GF-D8 (cell line): ENCODE measurements around the gene PLAGL1.
"Not testable (repeated sequence)": the region's sequence is repeated elsewhere in the genome, so short reads cannot be mapped to it uniquely, and the experiment has no call there.

ENCODE experiments used
- DNase-seq: peaks from one replicate; lab custom pipeline; 2025; lab: John Stamatoyannopoulos, UW

Gene PLAGL1, protein sequence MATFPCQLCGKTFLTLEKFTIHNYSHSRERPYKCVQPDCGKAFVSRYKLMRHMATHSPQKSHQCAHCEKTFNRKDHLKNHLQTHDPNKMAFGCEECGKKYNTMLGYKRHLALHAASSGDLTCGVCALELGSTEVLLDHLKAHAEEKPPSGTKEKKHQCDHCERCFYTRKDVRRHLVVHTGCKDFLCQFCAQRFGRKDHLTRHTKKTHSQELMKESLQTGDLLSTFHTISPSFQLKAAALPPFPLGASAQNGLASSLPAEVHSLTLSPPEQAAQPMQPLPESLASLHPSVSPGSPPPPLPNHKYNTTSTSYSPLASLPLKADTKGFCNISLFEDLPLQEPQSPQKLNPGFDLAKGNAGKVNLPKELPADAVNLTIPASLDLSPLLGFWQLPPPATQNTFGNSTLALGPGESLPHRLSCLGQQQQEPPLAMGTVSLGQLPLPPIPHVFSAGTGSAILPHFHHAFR

DNA sequence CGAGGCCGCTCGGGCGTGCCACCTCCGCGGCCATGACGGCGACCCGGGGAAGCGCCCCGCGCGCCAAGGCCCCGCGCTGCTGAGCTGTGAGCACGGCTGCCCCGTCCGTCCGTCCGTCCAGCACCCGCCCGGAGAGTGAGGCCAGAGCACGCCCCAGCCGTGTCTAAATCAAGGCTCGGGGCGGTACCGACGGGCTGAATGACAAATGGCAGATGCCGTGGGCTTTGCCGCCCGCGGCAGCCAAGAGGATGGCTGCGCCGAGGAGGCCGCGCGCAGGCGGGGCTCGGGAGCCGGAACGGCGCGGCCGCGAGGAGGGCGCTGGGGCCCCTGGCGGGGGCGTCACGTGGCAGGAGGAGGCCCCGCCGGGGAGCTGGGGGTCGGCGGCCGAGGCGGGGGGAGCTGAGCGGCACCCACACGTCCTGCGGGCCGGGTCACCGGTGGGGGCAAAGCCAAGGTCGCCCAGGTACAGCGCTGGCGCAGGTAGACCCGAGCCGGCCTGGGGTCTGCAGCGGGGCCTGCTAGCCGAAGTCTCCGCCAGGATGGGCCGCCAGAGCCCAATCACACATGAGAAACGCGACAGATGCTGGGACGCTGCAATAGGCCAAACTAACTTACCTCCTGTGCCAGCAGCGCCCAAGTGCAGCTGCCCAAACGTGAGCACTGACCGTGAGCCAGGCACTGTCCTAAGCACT lies at the start of gene PLAGL1:
PLAGL1 (minus strand) TSS at position 140 of the 692 bp plus-strand sequence. CDS start 60,123 bp downstream, outside the sequence.
- DNase-seq, result no peak

DNA sequence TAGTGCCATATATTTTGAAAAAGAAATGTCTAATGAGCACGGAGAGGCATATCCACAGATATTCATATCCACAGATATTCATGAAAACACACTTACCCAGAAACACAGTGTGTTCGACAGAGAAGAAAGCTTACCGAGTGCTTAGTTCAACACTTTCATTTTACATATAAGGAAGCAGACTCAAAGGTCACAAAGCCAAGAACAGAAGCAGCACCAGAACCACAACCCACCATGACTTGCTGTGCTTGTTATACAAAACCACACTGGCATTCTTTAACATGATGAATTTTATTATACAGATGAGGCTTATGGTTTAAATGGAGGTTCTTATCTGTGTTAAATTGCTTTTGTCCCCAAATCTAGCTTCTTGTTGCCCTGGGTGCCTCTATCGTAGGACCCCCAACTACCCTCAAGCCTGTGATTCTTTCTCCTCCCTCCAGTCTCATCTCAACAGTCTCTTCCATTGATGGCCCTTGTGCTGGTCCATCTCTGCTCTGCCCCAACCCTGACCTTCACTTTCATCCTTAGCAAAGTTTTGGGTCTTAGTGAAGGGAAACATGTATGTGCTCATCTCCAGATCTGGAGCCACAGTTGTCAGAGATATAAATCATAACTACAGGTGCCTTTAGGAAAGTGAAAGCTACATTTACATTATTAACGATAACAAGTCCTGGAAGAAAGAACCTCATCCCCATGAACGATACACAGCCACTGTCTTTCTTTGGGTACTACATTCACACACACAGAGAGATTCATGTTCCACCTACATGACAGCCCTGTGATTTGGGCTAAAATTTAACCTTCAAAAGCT lies 47.3 kb upstream of the PLAGL1 start:
- no peak for DNase-seq

DNA sequence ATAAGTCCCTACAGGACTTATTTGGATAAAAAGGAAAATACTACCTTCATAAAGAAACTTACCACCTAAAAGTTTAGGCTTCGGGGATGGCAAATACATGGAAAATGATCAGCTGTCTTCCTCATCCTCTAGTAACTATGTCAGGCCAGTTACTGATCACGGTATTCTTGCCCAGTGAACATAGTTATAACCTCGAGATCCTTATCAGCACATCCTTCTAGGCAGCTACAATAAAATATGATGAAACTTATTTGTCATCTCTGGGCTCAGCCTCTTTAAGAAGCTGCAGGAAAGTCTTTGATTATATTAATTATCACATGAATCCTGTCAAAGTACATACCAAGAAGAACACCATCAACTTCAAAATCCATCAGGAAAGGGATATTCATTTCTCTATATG lies 45.5 kb upstream of the PLAGL1 start:
- DNase-seq, result no peak

GRCh38 chr6:144052488-144052887 lies 44.4 kb upstream of the PLAGL1 start:
- DNase-seq, result no peak

- DNase-seq, result no peak
Observed at GRCh38 chr6:144049386-144049785, 41.3 kb upstream of the PLAGL1 start.

GRCh38 chr6:144047688-144048087 lies 39.6 kb upstream of the PLAGL1 start:
- DNase-seq, result no peak

GRCh38 chr6:144046672-144047071 lies 38.6 kb upstream of the PLAGL1 start:
- DNase-seq, result not testable (repeated sequence)

DNA sequence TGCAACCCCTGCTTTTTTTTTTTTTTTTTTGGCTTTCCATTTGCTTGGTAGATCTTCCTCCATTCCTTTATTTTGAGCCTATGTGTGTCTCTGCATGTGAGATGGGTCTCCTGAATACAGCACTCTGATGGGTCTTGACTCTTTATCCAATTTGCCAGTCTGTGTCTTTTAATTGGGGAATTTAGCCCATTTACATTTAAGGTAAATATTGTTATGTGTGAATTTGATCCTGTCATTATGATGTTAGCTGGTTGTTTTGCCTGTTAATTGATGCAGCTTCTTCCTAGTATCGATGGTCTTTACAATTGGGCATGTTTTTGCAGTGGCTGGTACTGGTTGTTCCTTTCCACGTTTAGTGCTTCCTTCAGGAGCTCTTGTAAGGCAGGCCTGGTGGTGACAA lies 36.9 kb upstream of the PLAGL1 start:
- DNase-seq, result not testable (repeated sequence)

DNA sequence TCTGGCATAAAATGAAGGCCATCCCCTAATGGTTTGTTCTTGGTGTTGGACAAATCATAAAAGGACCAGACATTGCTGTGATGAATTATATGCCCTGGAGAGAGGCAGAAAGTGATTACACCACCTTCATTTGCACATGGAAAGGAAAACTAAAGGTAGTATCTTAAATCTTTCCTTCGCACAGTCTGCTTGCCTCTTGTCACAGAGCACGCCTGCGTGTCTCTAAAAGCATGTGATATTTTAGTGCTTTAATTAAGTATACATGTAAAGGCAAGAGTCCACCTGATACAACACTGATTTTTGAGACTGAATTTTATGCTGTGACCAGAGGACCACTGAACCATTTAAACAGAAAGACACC lies 28.8 kb upstream of the PLAGL1 start:
- DNase-seq, result no peak

DNA sequence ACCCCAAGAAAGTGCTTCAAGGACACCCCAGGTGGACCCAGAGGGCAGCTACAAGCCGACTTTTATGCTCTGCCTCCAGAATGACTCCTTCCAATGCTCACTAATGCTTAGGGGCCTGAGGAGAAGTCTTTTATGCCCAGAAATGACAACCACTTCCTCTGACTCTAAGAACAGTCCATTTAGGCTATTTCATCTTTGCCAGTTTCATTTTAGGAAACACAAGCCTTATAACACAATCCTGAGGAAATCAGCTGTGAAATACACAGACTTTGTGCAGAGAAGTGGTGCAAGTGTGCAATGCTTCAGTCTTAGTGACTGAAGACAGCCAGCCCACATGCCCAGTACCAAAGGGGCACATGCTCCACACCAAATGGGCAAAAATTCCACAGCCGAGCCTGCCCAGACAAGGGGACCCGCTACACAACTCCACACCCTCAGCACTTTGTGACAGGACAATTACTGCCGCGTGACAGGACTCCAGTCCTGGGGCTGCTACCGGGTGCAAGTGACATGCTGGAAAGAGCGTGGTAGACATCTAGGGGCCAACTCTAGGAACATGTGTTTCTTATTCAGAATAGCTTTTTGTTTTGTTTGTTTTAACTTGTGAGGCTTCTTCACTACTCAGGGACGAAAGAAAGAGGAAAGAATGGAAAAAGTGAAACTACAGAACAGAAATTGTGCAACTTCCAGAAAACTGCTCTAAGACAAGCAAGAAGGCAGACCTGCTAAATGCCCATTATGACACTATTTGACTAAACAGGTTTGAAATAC lies 28.2 kb upstream of the PLAGL1 start:
- DNase-seq, result peak; percentile 55

DNA sequence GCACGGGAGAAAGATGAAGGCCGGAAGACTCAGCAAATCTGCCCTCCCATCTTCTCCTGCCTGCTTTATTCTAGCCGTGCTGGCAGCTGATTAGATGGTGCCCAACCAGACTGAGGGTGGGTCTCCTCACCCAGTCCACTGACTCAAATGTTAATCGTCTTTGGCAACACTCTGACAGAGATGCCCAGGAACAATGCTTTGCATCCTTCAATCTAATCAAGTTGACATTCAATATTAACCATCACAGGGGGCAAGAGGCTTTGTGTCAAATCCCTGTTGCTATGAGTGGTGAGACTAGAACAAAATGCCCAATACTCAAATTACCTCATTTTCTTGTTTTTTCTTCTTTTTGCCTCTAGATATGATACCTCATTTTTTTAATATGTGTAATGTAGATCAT lies 27.4 kb upstream of the PLAGL1 start:
- no peak for DNase-seq

DNA sequence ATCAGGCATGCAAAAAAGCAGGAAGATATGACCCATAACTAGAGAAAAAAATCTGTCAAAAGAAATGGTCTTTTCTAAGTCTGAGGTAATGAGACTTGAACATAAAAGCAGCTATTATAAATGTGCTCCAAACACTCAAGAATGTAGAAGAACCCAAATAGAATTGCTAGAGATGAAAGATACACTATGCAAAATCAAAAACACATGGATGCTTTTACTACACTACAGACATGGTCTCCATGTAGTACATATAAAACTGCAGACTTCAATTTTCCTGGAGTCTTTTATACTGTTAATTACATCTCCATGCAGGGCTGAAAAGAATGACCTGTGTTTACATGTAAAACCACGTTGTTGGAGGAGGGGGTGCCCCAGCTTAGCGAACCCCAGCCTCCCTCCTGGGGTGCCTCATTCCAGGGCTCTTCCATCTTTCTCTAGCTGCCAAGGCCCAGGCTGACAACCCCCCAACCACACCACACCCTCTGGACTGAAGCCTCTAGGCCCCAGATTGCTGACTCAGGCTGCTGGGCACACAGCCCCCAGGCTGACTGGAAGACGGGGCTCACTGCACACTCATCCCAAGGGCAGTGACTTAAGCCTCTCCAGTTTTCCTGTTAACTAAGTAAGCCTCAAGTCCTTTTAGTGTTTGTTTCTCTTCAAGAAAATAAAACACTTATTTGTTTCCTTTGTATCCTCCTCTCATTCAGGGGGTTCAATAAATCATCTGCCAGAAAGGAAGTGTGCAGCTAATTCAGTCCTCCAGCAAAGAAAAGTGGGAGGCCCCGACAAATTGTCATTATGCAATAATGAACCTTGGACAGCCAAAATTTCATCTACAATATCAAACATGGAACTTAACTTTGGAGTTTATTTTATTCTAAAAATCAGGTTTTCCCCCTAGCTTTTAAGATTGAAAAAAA lies 26.0 kb upstream of the PLAGL1 start:
- DNase-seq, result no peak

- no peak for DNase-seq
Observed at GRCh38 chr6:144029452-144029851, 21.4 kb upstream of the PLAGL1 start.

- no peak for DNase-seq
Observed at GRCh38 chr6:144027932-144028587, 20.0 kb upstream of the PLAGL1 start.

GRCh38 chr6:144023216-144023615 lies 15.2 kb upstream of the PLAGL1 start:
- DNase-seq, result no peak

DNA sequence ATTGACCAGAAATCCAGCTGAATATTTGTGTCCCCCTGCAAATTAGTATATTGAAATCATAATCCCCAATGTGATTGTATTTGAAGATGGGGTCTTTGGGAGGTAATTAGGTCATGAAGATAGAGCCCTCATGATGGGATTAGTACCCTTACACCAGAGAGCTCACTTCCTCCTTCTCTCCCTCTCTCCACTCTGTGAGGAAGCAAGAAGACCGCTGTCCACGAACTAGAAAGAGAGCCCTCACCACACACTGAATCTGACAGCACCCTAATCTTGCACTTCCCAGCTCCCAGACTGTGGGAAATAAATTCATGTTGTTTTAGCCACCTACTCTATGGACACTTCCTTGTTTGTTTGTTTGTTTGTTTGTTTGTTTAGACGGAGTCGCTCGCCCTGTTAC lies 11.9 kb upstream of the PLAGL1 start:
- no peak for DNase-seq

DNA sequence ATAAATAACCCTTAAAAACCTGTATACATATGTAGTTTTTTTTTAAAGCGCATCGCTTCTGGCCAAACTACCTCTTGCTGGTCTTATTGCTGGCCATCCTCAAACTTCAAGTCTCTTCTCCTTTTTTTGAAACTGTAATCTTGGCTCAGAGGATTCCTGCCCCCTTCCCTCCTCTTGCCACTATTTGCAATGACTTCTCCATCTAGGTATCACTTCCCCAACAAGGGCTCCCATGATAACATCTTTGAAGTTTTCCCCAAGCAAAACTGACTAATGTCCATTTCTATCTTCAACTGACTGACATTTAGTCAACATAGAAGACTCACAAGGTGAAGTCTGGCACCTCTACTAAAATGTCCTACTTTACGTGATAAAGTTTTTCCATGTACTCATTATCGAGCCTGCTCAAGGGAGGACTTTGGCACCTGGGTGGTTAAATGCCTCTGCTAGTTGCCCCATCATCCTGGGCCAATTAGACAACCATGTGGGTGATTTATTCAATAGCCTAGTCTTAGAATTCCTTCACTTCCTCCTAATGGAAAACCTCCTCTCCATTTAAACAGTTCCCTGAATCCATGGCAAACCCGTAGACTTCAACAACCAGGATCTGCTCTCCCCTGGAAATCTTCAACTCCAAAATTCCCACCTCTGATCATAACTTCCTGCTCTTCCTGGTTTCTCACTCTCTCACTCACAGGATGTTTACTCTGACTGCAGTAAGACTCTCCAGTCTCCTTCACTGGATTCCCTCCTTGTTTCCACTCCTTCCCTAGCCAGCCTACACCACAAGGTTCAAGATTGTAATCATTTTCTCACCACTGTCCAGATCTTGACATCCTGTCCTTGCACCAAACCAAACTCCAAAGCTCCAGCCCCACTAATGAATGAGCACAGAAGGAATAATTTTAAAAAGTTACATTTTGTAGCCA lies 9.4 kb upstream of the PLAGL1 start:
- DNase-seq, result no peak

- DNase-seq, result no peak
Observed at GRCh38 chr6:144013486-144013909, 5.4 kb upstream of the PLAGL1 start.

GRCh38 chr6:144012534-144012933 lies 4.5 kb upstream of the PLAGL1 start:
- DNase-seq, result no peak
